Lower leg skin (tissue), 3 donors: Measurements from ENCODE around the gene POGK.

ENCODE experiments used
- POLR2A ChIP-seq, 2 donors: fragments of 450-650 bp; IDR thresholded peaks; one replicate each; pipeline ENCODE4 v1.6.1; 2016 to 2017; ENCODE audit warnings: antibody characterized with exemption in 2 of 2, mild to moderate bottlenecking in 1 of 2, moderate library complexity in 1 of 2
- TF ChIP-seq, protein P1 (sequence below), 3 donors: fragments of 450-650 bp; IDR thresholded peaks; one replicate each; pipeline ENCODE4 v1.5.1; 2016; ENCODE audit warnings: antibody characterized with exemption in 3 of 3, mild to moderate bottlenecking in 3 of 3, moderate library complexity in 2 of 3

DNA sequence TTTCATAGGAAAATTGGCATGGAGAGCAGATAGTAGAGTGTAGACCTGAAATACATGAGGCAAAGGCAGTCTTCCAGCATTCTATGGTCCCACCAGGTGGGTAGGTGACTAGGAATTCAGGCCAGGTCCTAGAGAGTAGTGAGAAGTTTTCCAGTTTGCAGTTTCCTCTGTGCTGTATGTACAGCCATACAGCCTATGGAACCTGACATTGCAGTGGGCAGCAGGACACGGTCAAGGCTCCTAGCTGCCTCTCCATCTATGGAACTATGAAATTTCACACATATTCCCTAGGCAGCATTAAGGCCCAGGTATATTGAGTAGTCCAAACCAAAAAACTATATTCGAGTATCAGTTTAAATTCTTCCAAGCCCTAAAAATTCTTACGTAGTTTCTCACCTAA is 16.3 kb downstream of the POGK start:
- TF ChIP-seq POLR2A (IDR thresholded peaks at IDR 0.05): no peak
- TF ChIP-seq, protein P1, sequence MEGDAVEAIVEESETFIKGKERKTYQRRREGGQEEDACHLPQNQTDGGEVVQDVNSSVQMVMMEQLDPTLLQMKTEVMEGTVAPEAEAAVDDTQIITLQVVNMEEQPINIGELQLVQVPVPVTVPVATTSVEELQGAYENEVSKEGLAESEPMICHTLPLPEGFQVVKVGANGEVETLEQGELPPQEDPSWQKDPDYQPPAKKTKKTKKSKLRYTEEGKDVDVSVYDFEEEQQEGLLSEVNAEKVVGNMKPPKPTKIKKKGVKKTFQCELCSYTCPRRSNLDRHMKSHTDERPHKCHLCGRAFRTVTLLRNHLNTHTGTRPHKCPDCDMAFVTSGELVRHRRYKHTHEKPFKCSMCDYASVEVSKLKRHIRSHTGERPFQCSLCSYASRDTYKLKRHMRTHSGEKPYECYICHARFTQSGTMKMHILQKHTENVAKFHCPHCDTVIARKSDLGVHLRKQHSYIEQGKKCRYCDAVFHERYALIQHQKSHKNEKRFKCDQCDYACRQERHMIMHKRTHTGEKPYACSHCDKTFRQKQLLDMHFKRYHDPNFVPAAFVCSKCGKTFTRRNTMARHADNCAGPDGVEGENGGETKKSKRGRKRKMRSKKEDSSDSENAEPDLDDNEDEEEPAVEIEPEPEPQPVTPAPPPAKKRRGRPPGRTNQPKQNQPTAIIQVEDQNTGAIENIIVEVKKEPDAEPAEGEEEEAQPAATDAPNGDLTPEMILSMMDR (IDR thresholded peaks at IDR 0.05): no peak
